Heart left ventricle (tissue), 16 donors: ENCODE results near the gene LINGO1. TPM values are rescaled to one million over a fixed set of nuclear protein-coding genes. Genes with fewer than 3 reads are reported as not detected.

ENCODE experiments used
- ATAC-seq, 4 donors: fragments of 200-7000 bp; cut with Tn5 transposase; one replicate each; pipeline ENCODE4 v1.9.1; 2020 to 2022; ENCODE audit warnings: moderate library complexity in 4 of 4, mild to moderate bottlenecking in 3 of 4, moderate number of reproducible peaks in 1 of 4
- DNase-seq, 5 donors: peaks; one replicate each; pipeline ENCODE4 v3.0.0-alpha.2; 2020
- H3K27ac ChIP-seq, 12 donors: fragments of 200-600 bp; sonication (generic) in 4 of 12; one replicate each; pipeline versions ENCODE4 v1.5.0 to v1.8.0; 2016 to 2022; ENCODE audit warnings: mild to moderate bottlenecking in 2 of 12
- H3K27me3 ChIP-seq, 9 donors: fragments of 200-600 bp; sonication (generic) in 2 of 9; one replicate each; pipeline versions ENCODE4 v1.5.1 to v1.8.0; 2016 to 2022; ENCODE audit warnings: mild to moderate bottlenecking in 3 of 9
- H3K36me3 ChIP-seq, 9 donors: fragments of 200-600 bp; sonication (generic) in 2 of 9; one replicate each; pipeline versions ENCODE4 v1.5.0 to v1.8.0; 2018 to 2022; ENCODE audit warnings: mild to moderate bottlenecking in 2 of 9
- H3K4me1 ChIP-seq, 12 donors: fragments of 200-600 bp; sonication (generic) in 4 of 12; one replicate each; pipeline versions ENCODE4 v1.5.0 to v1.8.0; 2016 to 2022; ENCODE audit warnings: mild to moderate bottlenecking in 3 of 12
- H3K4me3 ChIP-seq, 12 donors: fragments of 200-600 bp; sonication (generic) in 4 of 12; one replicate each; pipeline versions ENCODE4 v1.5.0 to v1.8.0; 2017 to 2022; ENCODE audit warnings: mild to moderate bottlenecking in 9 of 12, moderate library complexity in 4 of 12
- H3K9me3 ChIP-seq, 12 donors: fragments of 200-600 bp; sonication (generic) in 4 of 12; one replicate each; pipeline versions ENCODE4 v1.5.0 to v1.8.0; 2016 to 2022; ENCODE audit warnings: mild to moderate bottlenecking in 1 of 12
- CTCF ChIP-seq, 12 donors: fragments of 200-600 bp; sonication (generic) in 4 of 12; IDR thresholded peaks; one replicate each; pipeline versions ENCODE4 v1.5.0 to v1.8.0; 2018 to 2022; ENCODE audit warnings: antibody characterized with exemption in 12 of 12, mild to moderate bottlenecking in 5 of 12
- POLR2A ChIP-seq, 2 donors: fragments of 450-650 bp; IDR thresholded peaks; one replicate each; pipeline ENCODE4 v1.6.1; 2017; ENCODE audit warnings: antibody characterized with exemption in 2 of 2, mild to moderate bottlenecking in 2 of 2, moderate library complexity in 2 of 2
- WGBS, 4 donors: extraction: QIAGEN DNeasy Blood & Tissue Kit in 2 of 4; methylation state at CpG; one replicate each; pipeline versions ENCODE4 v1.1.5 to v1.1.7; 2013 to 2018; 5-methylcytosine and 5-hydroxymethylcytosine counted together
- intact Hi-C, 10 donors: fragments of 100-400 bp; cut with DNase I; formaldehyde crosslinking; loops; one replicate each; pipeline versions ENCODE4 v1.11.1 to v1.14.2; 2022
- polyA plus RNA-seq, 2 donors: library from polyadenylated mRNA; stranded (reverse); fragments of 200-250 nt; gene quantifications; one replicate each; pipeline ENCODE4 v1.2.3, GENCODE V29; 2013
- total RNA-seq, 9 donors: library from RNA; depleted of rRNA in 2 of 9; stranded (reverse); fragments of >200 nt in 2 of 9; fragmentation: NEBNext Ultra II Directional in 3 of 9; extraction: Animal tissue kit (Norgen Biotek cat#: 25700) in 3 of 9; gene quantifications; one replicate each; pipeline versions ENCODE4 v1.1.0 to v1.2.4, GENCODE V29; 2016 to 2023
- donor health status: ischemic (EF 13 %, LVEDD 7.1; RV severe dilation, severe dysfunction).
- donor health status: healthy with polysubstance abuse.
- donor health status: DM: no; HTN: yes; CAD: no.
- donor health status: DM: no; HTN: no; CAD: no.
- donor health status: ischemic (EF 25% LVEDD 6.9; RV normal size, moderate dysfunction).
- donor health status: ischemic (EF 25% LVEDD 5.7; RV mildly dilated, moderate dysfunction).
- donor health status: healthy.
- donor health status: DM: yes; HTN: yes; CAD: no.
- donor health status: ischemic (EF 35%, LVEDD 5.7; RV mildly dilated, moderate dysfunction).
- donor health status: nonischemic (EF 11% LVEDD 7.7; RV severe dilation, severe dysfunction).
- donor health status: DM: yes; HTN: yes; CAD: no.
- donor health status: PGD.
- donor health status: ischemic (EF 29% LVEDD 5.4; RV normal size, mild dysfunction).
- donor health status: nonischemic (EF 23%, LVEDD 6.1; RV moderate dilation, normal function).

Gene LINGO1
- total and polyA plus RNA-seq, 11 donors = 0.49 to 4.0 (median 1.7) TPM

- Histone ChIP-seq H3K27ac (peak overlapping the region in 8 of 12 donors; percentile 32 to 66 (median 47)), H3K27me3 (no peaks in the 10 kb centered on the region), H3K4me1 (peaks cover 0 to 19% (median 0%) of the 10 kb centered on the region in 12 donors), H3K36me3 (no peaks in the 10 kb centered on the region), H3K4me3 (peak overlapping the region in 4 of 12 donors; percentile 33 to 48 (median 37)), H3K9me3 (no peaks in the 10 kb centered on the region)
- peak in 1 of 5 donors; percentile 9 for DNase-seq
- TF ChIP-seq POLR2A (IDR thresholded peaks at IDR 0.05) (no peak), CTCF (IDR thresholded peaks at IDR 0.05) (no peak)
- 87 to 97% (median 92%) methylated on average over 10 to 14 of the region's 14 CpGs for WGBS, 4 donors
- peak in 1 of 4 donors; percentile 24 for ATAC-seq
- intact Hi-C loops = no loop called here
Observed at GRCh38 chr15:77568014-77568972, 64.4 kb downstream of the LINGO1 start.

GRCh38 chr15:77567202-77567601, 65.5 kb downstream of the LINGO1 start:
- no peaks in the 10 kb centered on the region for H3K36me3 ChIP-seq
- no peaks in the 10 kb centered on the region for H3K27me3 ChIP-seq
- H3K9me3 ChIP-seq = no peaks in the 10 kb centered on the region
- ATAC-seq (no peak), DNase-seq (peak in 1 of 5 donors; percentile 4)
- no peak for TF ChIP-seq CTCF (IDR thresholded peaks at IDR 0.05)
- no peak for TF ChIP-seq POLR2A (IDR thresholded peaks at IDR 0.05)
- no peak overlapping the region for H3K27ac ChIP-seq
- intact Hi-C loops = no loop called here
- H3K4me3 ChIP-seq = no peak overlapping the region
- H3K4me1 ChIP-seq = peaks cover 0 to 19% (median 0%) of the 10 kb centered on the region in 12 donors
- WGBS, 4 donors = 90 to 96% (median 94%) methylated on average over 7 to 10 of the region's 10 CpGs

- no peaks in the 10 kb centered on the region for H3K36me3 ChIP-seq
- no peak for TF ChIP-seq POLR2A (IDR thresholded peaks at IDR 0.05)
- TF ChIP-seq CTCF (IDR thresholded peaks at IDR 0.05) = no peak
- no peak overlapping the region for H3K4me3 ChIP-seq
- DNase-seq (peak in 1 of 5 donors; percentile 3), ATAC-seq (no peak)
- no peak overlapping the region for H3K27ac ChIP-seq
- peaks cover 0 to 19% (median 0%) of the 10 kb centered on the region in 12 donors for H3K4me1 ChIP-seq
- WGBS, 4 donors = 93 to 98% (median 96%) methylated on average over 4 of the region's 4 CpGs
- intact Hi-C loops = no loop called here
- H3K9me3 ChIP-seq = no peaks in the 10 kb centered on the region
- H3K27me3 ChIP-seq = no peaks in the 10 kb centered on the region
Observed at GRCh38 chr15:77566092-77566491, 66.6 kb downstream of the LINGO1 start.

GRCh38 chr15:77565378-77565915, 67.3 kb downstream of the LINGO1 start:
- Histone ChIP-seq H3K27me3 (no peaks in the 10 kb centered on the region), H3K4me1 (peaks cover 0 to 19% (median 0%) of the 10 kb centered on the region in 12 donors), H3K36me3 (no peaks in the 10 kb centered on the region), H3K9me3 (no peaks in the 10 kb centered on the region), H3K4me3 (no peak overlapping the region), H3K27ac (no peak overlapping the region)
- DNase-seq (no peak), ATAC-seq (no peak)
- 94 to 97% (median 95%) methylated on average over 25 of the region's 25 CpGs for WGBS, 4 donors
- no peak for TF ChIP-seq POLR2A (IDR thresholded peaks at IDR 0.05)
- no peak for TF ChIP-seq CTCF (IDR thresholded peaks at IDR 0.05)
- intact Hi-C loops = no loop called here
